ENCODE measurements around the gene ETFA.

ETFA gene

DNA sequence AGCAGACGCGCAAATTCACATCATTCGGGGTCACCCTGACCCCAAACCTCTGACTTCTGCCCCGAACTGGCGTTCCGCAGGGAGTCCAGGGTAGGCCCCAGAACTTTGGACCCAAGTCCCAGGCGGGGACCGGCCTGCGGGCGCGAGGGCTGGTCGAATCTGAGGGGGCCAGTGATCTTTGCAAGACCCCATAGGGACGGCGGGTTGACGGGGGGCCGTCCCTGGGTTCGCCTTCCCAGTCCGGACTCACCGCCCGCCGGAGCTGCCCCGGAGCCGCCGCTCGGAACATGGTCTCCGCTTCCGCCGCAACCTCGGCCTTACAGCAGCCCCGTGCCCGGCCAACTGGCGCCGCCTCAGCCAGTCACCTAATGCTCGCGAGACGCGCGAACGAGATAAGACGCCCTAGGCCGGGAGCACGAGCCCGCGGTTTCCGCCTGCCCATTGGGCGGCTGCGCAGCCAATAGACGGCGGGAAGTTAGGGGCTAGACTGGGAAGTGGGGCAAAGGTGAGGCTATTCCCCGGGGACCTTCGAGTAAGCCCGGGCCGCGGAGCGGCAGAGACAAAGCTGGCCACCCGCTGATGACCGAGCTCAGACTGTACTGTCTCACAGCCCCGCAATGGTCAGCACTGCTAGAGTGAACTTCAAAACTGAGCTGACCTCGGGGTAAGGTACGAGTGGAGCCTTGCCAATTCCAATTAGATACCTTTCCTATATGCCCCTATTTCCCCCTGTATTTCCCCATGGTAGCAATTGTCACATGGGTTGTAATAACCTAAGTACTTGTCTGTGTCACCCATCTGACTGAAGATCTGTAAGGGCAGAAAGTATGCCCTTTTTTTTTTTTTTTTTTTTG is at the start of gene ETFA:
Gene ETFA (minus strand): TSS at position 370 of the 854 bp plus-strand sequence. CDS start 81 bp downstream, at position 289.
- peak; percentile 99 for DNase-seq (ENCODE audit: low spot score)

DNA sequence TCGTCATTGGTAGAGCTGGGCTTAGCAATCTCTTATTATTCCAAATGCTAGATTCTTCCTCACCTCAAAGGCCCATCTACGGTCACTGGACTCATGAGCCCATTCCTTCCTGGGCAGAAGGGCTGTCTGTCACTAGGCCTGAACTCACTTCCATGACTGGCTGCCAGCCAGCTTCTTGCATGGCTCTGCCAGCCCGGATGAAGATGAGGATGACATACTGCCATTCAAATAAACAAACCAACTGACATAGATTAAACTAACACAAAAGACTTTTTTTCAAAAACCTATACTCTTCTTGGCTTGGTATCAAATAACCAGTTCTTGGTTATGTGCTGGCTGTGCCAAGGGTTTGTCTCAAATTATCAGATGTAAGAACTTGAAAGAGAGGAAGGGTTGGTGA is 49.1 kb upstream of the ETFA start:
- no peak for DNase-seq (ENCODE audit: low spot score)

DNA sequence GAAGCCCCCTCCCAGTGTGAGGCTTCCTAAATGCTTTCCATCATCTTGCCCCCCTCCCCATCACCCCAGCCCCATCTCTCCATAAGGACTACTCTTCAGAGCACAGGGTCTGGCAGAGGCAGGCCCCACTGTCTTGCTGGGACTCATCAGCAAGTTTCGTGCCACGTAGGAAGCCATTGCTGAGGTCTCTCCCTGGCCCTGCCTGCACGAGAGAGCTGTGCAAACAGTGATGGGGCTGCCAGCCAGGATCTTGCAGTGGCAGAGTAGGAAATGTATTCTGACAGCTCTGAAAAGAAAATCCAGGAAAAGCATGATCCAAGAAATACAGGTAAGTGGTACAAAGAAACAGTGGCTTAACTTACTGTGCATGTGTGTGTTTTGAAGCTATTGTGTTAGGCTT is 47.9 kb upstream of the ETFA start:
- DNase-seq (ENCODE audit: low spot score), result no peak

DNA sequence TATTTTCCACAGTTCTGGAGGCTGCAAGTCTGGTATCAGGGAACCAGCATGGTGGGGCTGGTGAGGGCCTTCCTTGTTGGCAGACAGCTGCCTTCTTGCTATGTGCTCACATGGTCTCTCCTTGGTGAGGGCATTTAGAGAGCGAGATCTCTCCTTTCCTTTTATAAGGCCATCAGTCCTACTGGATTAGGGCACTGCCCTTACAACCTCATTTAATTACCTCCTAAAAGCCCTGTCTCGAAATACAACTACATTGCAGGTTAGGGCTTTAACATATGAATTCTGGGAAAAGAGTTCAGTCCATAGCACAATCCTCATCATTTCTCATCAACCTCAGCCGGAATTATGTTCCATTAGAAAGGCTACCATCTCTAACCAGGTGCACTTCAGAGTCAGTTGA is 47.2 kb upstream of the ETFA start:
- no peak for DNase-seq (ENCODE audit: low spot score)

DNA sequence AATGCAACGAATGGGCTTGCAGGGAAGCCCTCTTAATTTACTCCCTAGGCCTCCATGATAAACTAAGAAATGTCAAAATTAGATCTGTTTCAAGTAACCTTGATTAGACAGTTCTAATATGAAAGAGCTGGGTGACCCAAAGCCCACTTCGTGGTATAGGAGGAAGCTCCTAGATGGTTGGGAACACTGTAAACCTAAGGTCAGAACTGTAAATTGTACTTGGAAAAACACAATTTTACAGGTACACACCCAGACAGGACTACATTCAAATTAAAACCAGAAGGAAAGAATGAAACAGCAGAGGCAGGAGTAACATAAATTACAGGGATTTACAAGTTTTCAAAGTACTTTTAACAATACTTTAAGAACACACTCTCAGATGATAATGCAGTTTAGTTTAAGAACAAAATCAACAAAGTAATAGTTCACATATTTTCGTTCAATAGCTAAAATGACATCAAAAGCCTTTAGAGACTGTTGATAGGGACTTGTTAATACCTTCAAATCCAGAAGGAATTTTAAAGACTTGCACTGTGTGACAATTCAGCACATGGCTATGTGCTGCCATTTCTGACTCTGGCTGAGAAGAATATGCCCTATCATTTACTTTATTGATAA is 43.7 kb upstream of the ETFA start:
- no peak for DNase-seq (ENCODE audit: low spot score)

DNA sequence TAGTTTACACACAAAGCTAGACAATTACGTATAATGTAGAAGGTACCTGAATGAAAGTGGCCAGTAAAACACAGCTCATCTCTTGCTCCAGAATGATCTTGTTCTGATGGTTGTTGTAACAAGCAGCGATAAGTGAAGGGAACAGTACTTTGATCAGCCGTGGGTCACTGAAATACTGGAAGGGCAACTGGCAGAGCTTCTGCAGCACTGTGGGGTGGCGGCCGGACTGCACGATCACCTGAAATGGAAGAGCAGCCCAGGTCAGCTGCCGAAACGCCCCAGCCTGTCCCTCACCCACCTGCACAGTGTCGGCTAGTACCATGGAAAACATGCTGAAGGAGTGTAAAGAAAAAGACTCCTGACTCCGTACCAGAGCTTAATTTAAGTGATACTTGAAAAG is 42.6 kb upstream of the ETFA start:
- no peak for DNase-seq (ENCODE audit: low spot score)

DNA sequence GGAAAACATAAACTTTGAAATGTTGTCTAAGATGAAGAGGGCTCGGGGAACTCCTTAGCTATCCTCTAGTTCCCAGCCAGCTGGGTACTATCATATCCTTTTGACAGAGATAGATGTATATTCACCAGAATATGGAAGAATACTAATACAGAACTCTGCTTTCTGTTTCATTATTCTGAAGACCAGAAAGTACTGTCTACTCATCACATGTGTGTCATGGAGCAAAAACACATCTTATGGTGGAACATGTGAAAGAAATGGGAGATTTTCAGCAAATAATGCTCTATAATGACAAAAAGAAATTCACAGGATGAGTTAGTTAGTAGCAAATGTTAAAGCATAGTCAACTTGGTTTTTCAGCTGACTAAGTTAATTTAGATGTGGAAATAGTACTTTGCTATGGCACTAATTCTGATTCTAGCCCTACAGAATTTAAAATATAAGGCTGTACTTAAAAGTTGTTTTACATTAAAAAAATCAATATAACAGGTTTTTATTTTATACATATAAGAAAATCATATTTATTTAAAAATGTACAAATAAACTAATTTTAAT is 41.8 kb upstream of the ETFA start:
- DNase-seq (ENCODE audit: low spot score), result no peak

DNA sequence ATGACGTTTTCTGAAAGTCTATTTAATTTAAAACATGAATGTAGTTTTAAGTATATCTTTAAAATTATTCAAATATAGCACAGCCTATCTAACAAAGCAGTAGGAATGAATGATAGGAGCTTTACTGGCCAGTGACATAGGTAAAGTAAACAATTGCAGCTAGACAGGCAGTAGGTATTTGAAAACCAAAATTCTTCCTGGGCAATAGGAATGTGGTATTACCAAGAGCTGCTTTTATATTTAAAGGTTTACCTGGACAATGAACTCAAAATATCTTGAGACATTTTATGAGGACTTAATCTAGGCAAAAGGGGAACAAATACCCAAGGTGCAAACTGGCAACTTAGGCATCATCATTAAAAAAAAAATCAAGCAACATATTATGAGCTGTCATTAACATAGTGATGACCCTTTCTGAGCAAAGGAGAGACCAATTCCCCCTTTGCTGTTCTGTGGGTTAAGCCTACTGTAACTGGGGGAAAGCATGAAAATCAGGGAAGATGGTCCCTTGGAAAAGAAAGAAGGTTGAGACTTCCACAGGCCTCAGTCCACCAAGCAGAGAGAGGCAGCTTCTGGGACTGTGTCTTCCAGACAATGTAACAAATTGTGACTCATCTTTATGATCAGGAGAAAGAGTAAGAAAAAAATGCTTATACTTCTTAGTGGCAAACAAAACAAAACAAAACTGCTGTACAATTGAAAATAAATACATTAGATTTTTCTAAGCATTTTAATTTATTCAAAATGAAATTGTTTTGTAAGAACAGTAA is 38.2 kb upstream of the ETFA start:
- DNase-seq (ENCODE audit: low spot score), result no peak

DNA sequence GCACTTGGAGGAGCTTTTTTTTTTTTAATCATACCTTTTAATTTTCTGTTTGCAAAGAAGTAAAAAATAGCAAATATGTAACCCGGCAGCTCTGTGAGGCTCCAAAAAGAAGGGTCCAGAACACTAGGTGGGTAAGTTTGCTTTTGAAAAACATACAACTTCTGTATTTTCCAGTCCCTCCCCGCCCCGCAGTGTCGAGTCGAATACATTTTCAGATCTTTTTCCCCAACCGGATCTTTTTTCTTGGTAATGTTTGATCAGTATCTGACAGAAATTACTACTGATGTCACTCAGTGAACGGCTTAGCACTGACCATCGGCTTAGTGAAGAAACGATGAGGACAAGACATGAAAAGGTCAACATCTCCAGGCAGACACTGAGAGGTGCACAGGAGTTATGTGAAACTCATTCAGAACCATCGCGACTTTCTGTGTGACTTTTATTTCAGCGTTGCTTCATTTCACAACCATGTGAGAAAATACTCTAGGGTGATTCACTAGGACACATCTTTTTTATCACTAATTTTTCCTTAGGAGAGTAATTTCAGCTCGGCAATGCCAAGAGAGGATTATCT is 36.3 kb upstream of the ETFA start:
- no peak for DNase-seq (ENCODE audit: low spot score)

DNA sequence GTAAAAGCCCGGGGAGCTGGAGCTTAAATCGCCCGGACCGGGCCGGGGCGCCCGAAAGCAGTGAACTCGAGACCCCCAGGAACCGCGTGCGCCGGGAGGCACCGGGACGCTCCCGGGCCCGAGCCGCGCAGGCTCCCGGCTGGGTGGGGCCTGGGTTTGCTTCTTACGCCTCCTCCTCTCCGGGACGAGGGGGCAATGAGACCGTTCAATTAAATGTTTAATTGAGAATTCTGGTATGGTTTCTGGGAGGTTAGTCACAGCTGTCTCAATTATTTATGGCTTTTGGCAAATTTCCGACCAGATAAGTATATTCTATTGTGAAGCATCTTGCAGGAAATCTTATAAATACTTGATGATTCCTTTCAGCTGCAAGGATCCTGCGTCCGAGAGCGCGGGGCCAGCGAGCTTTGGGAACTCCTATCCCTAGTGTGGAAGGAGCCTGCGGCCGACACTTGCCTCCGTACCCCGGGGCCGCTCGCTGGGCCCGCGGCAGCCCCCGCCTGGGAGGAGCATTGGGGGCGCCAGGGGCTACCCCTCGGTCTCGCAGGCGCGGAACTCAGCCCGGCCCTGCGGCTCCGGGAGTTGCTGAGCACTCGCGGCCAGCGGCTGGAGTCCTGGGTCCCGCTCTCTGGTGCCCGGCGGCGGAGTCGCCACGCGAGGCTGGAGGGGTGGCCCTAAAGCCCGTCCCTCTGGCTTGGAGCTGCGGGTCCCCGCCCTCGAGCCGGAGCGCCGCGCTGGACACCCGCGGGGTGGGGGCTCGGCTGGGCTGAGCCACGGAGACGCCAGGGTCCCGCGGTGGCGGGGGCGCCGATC is 35.6 kb upstream of the ETFA start:
- DNase-seq (ENCODE audit: low spot score), result peak; percentile 29

DNA sequence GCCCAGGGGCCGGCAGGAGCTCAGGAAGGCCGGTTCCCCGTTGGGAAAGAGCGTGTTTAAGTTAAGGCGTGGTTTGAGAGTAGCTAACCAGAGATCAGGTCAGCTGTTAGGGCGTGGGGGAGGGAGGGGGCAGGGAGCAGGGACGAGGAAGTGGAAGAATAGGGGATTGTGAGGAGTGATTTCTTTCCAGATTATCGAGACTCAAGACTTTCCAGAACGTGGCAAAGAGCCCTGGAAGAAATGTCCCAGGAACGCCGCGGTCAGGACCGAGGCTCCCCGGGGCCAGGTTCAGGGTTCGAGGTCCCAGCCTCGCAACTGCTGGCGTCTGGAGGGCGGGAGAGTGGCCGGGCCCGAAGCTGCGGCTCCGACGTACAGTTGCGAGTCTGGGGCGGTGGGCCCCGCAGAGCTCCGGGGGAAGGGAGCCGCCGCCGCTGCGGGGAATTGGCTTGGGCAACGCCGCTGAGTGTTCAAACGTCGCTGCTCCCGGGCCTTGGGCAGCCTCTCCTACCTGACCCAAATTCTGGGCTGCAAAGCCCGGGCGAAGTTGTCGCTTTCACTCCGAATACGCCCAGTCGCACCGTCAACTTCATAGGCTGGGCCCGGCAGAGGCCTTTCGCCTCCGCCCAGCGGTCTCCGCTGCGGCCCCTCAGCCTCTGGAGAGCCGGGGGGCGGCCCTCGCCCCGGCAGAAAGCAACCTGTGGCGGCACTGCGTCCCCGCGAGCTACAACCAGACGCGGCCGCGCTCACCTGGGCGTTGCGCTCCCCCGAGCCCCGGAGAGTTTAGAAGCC is 34.8 kb upstream of the ETFA start:
- peak; percentile 39 for DNase-seq (ENCODE audit: low spot score)

DNA sequence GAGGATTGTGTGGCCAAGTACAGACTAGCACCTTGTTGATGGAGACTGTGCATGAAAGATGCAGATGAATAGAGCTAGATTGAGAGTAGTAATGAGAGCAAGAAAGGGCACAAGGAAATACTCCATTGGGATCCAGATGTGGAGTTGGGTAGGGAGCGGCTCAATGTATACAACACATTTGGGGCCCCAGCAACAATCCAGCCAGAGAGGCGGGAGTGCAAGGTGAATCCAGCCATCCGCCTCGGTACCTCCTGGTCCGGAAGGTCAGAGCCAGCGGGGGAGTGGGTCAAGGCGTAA is 34.3 kb upstream of the ETFA start:
- DNase-seq (ENCODE audit: low spot score), result no peak

DNA sequence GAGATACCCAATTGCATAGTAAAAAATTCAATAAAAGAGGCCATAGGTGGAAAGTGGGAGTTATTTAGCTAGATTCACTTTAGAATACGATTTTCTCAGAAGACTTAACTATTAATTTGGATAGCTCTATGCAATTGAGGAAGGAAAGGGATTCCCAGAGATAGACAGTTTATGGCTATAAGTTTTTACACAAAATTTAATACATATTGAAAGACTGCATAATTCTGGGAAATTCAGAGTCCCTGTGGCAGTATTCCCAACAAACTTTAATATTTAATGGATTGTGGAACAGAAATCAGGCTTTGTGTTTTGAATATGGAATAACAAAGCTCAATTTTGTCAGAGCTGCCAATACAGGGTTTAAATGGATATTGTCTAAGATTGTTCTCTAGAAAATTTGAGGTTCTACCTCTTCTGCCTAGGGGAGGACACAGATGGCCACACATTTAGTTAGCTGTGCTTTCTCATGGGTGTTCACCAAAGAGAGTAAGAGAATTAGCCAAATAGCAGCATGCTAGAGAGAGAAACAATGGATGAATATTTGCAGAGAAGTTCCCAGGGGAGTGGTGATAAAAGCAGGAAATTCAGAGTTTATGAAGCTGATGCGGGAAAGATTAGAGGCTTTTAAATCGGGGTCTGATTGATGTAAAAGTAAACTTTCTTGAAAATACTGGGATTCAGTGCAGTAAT is 33.8 kb upstream of the ETFA start:
- no peak for DNase-seq (ENCODE audit: low spot score)

DNA sequence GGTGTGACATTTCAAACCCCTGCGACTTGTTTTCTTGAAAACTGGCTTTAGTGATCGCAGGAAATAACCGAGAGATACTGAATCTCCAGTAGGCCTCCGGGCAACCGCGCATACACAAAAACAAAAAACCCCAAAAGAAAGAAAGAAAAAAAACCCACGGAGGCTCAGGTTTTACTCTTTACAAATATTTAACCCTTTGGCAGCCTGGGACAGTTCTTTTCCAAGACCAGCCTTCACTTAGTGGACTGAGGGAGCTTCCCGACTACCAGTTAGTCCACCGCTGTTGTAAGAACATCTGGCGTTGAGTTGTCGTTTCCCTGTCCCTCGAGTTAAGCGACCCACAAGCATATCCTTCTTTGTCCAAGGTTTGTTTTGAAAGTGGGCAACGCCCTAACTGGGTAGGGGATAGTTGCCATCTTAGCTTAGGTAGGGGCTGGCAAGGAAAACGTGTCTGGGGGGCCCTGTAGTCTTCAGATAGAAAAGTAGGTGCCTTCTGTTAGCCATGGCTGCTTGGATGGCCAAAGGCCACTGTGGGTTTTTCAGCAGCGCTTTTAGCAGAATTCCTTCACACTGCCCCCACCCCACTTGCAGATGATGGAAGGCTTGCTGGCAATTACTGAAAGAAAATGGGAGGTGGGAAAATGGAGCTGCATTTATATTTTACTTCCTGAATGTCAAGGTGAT is 32.2 kb upstream of the ETFA start:
- no peak for DNase-seq (ENCODE audit: low spot score)

DNA sequence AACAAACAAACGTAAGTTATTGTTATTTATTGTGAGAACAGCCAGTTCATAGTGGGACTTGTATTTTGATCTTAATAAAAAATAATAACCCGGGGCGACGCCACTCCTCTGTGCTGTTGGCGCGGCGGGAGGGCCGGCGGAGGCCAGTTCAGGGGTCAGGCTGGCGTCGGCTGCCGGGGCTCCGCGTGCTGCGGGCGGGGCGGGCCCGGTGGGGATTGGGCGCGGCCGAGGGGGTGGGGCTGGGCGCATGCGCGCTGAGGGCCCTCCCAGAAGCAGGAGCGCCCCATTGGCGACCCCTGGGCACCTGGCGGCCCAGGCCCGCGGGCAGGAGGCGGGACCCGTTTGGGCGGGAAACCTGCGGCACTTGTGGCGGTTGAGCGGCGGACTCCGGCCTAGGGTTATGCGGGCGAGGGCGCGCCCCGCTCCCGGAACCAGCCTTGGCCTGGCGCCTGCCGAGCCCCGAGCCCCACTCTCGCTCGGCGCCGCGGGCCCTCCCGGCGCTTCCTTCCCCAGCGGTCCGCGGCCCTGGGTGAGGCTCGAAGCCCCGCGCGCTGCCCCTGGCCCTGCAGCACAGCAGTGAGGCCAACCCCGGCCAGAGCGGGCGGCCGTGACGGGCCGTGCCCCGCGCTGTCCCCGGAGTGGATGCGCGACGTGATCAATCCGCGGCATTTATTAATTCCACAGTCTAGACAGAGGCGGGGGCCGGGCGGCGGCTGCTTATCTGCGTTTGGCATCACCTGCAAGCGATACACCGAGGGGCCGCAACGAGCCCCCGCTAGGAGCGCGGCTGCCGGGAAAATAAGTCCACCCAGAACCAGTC is 31.3 kb upstream of the ETFA start:
- peak; percentile 16 for DNase-seq (ENCODE audit: low spot score)

DNA sequence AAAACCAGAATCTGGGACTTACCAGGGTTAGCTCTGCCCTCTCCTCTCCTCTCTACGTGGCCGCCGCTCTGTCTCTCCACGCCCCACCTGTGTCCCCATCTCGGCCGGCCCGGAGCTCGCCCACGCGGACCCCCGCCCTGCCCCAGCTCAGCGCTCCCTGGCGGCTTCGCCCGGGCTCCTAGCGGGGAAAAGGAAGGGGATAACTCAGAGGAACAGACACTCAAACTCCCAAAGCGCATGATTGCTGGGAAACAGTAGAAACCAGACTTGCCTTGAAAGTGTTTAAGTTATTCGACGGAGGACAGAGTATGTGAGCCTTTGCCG is 30.8 kb upstream of the ETFA start:
- no peak for DNase-seq (ENCODE audit: low spot score)

DNA sequence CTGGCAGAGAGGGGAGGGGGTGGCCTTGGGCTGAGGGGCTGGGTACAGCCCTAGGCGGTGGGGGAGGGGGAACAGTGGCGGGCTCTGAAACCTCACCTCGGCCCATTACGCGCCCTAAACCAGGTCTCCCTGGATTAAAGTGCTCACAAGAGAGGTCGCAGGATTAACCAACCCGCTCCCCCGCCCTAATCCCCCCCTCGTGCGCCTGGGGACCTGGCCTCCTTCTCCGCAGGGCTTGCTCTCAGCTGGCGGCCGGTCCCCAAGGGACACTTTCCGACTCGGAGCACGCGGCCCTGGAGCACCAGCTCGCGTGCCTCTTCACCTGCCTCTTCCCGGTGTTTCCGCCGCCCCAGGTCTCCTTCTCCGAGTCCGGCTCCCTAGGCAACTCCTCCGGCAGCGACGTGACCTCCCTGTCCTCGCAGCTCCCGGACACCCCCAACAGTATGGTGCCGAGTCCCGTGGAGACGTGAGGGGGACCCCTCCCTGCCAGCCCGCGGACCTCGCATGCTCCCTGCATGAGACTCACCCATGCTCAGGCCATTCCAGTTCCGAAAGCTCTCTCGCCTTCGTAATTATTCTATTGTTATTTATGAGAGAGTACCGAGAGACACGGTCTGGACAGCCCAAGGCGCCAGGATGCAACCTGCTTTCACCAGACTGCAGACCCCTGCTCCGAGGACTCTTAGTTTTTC is 30.2 kb upstream of the ETFA start:
- DNase-seq (ENCODE audit: low spot score), result no peak

DNA sequence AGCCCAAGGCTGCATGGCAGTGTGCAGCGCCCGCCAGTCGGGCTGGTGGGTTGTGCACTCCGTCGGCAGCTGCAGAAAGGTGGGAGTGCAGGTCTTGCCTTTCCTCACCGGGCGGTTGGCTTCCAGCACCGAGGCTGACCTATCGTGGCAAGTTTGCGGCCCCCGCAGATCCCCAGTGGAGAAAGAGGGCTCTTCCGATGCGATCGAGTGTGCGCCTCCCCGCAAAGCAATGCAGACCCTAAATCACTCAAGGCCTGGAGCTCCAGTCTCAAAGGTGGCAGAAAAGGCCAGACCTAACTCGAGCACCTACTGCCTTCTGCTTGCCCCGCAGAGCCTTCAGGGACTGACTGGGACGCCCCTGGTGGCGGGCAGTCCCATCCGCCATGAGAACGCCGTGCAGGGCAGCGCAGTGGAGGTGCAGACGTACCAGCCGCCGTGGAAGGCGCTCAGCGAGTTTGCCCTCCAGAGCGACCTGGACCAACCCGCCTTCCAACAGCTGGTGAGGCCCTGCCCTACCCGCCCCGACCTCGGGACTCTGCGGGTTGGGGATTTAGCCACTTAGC is 29.6 kb upstream of the ETFA start:
- peak; percentile 21 for DNase-seq (ENCODE audit: low spot score)

Measured in GM03348 (cell line).